NCI-H2107 (cell line): ENCODE results near the gene DPP3.

Experiments used
- DNase-seq: peaks from one replicate; lab custom pipeline; 2025; lab: John Stamatoyannopoulos, UW

Gene DPP3

DNA sequence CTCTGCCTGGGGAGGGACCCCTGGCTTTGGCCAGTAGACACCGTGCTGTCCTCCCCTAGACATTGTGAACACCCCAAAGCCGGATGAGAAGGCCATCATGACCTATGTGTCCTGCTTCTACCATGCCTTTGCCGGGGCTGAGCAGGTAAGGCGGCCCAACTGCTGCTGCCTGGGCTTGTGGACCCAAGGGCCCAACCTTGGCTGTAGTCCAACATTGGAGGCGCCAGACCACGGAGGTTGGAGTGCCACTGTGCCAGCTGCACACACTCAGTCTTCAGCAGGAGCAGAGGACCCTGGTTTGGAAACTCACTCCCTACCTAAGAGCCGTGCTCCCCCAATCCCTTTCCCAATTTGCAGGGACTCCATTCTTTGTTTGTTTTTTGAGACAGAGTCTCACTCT, 75.9 kb downstream of the DPP3 start:
- no peak for DNase-seq

DNA sequence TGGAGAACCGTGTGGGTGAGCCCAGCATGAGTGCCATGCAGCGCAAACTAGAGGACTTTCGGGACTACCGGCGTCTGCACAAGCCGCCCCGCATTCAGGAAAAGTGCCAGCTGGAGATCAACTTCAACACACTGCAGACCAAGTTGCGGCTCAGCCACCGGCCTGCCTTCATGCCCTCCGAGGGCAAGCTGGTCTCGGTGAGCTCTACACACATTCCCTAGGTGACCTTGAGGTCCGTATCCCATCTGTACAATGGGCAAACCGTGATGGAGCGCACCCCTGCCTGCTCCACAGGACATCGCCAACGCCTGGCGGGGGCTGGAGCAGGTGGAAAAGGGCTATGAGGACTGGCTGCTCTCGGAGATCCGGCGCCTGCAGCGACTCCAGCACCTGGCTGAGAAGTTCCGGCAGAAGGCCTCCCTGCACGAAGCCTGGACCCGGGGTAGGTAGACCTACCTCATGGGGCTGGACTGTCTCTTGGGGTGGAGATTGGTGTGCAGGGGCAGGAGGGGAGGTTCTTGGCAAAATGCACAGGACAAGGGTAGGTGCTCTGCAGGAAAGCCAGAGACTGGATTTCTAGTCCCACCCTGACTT, 77.6 kb downstream of the DPP3 start:
- DNase-seq: no peak
